MCF 10A (cell line): ENCODE measurements around the gene CYBA. TPM values are rescaled to one million over a fixed set of nuclear protein-coding genes. Genes with fewer than 3 reads are reported as not detected.
A peak's percentile ranks its signal among the peaks of the same experiment; 100 is the strongest.

Experiments used
- BruUV-seq: library from RNA; stranded (reverse); fragments of 400-500 nt; replicated peaks from 2 replicates; lab custom pipeline; 2021; lab: Mats Ljungman, UMichigan
- CTCF ChIA-PET: fragments of 300-600 bp; sonication (Branson Sonifier 250); formaldehyde crosslinking; extraction: SDS; loops from one replicate; lab custom pipeline; 2021; ENCODE audit warnings: antibody characterized with exemption, inconsistent platforms; lab: Yijun Ruan, JAX
- POLR2A ChIA-PET: fragments of 300-600, 350-650 bp; sonication (Branson Sonifier 250); formaldehyde crosslinking; extraction: SDS; loops from one replicate; lab custom pipeline; 2020; ENCODE audit warnings: antibody characterized with exemption, inconsistent platforms; lab: Yijun Ruan, JAX
- DNase-seq: peaks from one replicate; pipeline ENCODE4 v3.0.0-alpha.2; 2018; ENCODE audit not compliant: unreplicated experiment
- H3K27ac Mint-ChIP-seq: one replicate; pipeline ENCODE4 v1.8.0; 2022; ENCODE audit warnings: mild to moderate bottlenecking, low read depth, mixed read lengths; ENCODE audit not compliant: unreplicated experiment
- H3K27me3 Mint-ChIP-seq: one replicate; pipeline ENCODE4 v1.8.0; 2022; ENCODE audit warnings: mixed read lengths; ENCODE audit not compliant: insufficient read depth, unreplicated experiment
- H3K36me3 Mint-ChIP-seq: one replicate; pipeline ENCODE4 v1.8.0; 2022; ENCODE audit warnings: mild to moderate bottlenecking, moderate library complexity, mixed read lengths; ENCODE audit not compliant: insufficient read depth, unreplicated experiment
- H3K4me1 Mint-ChIP-seq: one replicate; pipeline ENCODE4 v1.8.0; 2022; ENCODE audit warnings: mixed read lengths; ENCODE audit not compliant: insufficient read depth, unreplicated experiment
- H3K4me3 Mint-ChIP-seq: one replicate; pipeline ENCODE4 v1.8.0; 2022; ENCODE audit warnings: mild to moderate bottlenecking, moderate library complexity, mixed read lengths; ENCODE audit not compliant: unreplicated experiment
- H3K9me3 Mint-ChIP-seq: one replicate; pipeline ENCODE4 v1.8.0; 2022; ENCODE audit warnings: mixed read lengths; ENCODE audit not compliant: unreplicated experiment
- intact Hi-C: fragments of 100-400 bp; cut with micrococcal nuclease; formaldehyde crosslinking; loops from 2 replicates; pipeline ENCODE4 v1.14.1; 2022
- total RNA-seq: library from RNA; stranded (reverse); gene quantifications from 2 replicates; pipeline ENCODE4 v1.2.3, GENCODE V29; 2022
- TF ChIP-seq, protein P1 (sequence below): fragments of 200-600 bp; IDR thresholded peaks from one replicate; pipeline ENCODE4 v1.8.0; 2022; ENCODE audit warnings: antibody characterized with exemption, mild to moderate bottlenecking; ENCODE audit not compliant: unreplicated experiment

CYBA gene
- total RNA-seq, 1 experiment from 2014 or later: 0.84 TPM

DNA sequence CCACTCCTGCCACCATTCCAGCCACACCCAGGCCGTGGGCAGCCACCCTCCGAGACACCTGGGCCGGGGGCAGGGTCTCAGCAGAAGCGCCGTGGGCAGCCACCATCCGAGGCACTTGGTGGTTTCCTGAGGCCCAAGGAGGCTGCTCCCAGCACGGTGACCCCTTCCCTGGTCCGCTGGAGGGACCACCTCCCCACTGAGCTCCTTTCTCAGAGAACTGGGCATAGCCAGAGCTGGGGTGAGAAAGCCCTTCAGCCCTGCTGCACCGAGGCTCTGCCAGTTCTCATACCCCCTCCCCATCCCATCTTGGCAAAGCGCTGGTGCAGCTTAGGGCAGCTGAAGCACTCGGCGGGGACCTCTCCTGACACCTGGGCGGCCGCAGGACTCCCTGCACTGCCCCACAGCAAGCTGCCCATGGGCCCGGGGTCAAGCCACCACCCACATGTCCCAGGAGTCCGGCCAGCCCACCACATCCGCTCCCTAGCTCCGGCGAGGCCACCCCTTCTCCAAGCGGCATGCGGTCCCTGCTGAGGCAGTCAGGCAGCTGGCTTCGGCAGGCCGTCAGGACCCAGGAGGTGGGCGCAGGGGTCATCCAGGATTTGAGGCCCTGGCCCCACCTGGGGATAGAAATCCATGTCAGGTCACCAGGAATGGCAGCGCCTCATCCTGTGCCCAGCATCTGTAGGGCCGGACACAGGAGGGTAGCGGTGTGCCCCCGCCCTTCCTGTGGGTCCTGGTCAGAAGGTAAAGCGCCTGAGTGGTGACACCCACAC is 1.3 kb upstream of the CYBA start:
- TF ChIP-seq, protein P1, sequence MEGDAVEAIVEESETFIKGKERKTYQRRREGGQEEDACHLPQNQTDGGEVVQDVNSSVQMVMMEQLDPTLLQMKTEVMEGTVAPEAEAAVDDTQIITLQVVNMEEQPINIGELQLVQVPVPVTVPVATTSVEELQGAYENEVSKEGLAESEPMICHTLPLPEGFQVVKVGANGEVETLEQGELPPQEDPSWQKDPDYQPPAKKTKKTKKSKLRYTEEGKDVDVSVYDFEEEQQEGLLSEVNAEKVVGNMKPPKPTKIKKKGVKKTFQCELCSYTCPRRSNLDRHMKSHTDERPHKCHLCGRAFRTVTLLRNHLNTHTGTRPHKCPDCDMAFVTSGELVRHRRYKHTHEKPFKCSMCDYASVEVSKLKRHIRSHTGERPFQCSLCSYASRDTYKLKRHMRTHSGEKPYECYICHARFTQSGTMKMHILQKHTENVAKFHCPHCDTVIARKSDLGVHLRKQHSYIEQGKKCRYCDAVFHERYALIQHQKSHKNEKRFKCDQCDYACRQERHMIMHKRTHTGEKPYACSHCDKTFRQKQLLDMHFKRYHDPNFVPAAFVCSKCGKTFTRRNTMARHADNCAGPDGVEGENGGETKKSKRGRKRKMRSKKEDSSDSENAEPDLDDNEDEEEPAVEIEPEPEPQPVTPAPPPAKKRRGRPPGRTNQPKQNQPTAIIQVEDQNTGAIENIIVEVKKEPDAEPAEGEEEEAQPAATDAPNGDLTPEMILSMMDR: no peak
- no peak for DNase-seq
- Mint-ChIP-seq H3K27me3 (no peaks in the 10 kb centered on the region), H3K4me1 (no peaks in the 10 kb centered on the region), H3K36me3 (peaks cover 12% of the 10 kb centered on the region), H3K27ac (no peak overlapping the region), H3K4me3 (no peak overlapping the region), H3K9me3 (no peaks in the 10 kb centered on the region)
- ChIA-PET CTCF (no interaction called here), POLR2A (interaction anchor here (0.7 kb wide), 1 partner anchor 34 kb away, joined by 3 read pairs; no protein-coding TSS in a partner anchor)
- intact Hi-C loops: no loop called here
- BruUV-seq: TSS peak; percentile 51

DNA sequence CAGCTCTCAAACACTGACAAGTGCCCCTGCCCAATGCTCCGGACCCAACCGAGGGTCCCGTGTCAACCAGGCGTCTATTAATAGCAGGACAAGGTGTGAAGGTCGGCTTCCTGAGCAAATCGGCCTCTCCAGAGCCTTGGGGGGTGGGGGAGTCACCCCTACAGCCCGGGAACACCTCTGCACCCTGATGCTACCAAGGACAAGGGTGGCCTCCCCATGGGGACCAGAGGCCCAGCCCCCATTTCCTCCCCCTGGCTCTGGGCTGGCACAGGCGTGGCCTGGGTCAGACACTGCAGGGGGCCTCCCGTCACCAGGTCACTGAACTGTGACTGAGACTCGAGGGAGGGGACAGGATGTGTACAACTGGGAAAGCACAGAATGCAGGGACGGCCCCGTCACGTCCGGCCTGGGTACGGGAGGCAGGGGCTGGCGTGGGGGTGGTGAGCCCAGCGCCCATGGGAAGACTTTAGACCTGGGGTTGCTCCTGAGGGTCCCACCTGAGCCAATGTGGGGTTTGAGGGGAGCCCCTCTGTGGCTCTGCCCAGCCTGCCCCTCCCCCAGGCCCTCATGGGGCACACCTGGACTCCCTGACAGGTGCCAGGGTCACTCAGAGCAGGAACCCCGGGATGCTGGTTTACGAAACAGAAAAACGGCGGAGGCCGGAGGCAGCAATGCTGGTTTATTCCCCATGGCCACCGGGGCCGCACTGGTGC is 579 bp upstream of the CYBA start:
- CTCF ChIA-PET: no interaction called here
- no peaks in the 10 kb centered on the region for H3K9me3 Mint-ChIP-seq
- intact Hi-C loops: no loop called here
- H3K36me3 Mint-ChIP-seq: peaks cover 5% of the 10 kb centered on the region
- BruUV-seq: no TSS peak
- no peaks in the 10 kb centered on the region for H3K4me1 Mint-ChIP-seq
- TF ChIP-seq, protein P1: no peak
- no peaks in the 10 kb centered on the region for H3K27me3 Mint-ChIP-seq
- POLR2A ChIA-PET: no interaction called here
- H3K4me3 Mint-ChIP-seq: no peak overlapping the region
- no peak for DNase-seq
- H3K27ac Mint-ChIP-seq: no peak overlapping the region

DNA sequence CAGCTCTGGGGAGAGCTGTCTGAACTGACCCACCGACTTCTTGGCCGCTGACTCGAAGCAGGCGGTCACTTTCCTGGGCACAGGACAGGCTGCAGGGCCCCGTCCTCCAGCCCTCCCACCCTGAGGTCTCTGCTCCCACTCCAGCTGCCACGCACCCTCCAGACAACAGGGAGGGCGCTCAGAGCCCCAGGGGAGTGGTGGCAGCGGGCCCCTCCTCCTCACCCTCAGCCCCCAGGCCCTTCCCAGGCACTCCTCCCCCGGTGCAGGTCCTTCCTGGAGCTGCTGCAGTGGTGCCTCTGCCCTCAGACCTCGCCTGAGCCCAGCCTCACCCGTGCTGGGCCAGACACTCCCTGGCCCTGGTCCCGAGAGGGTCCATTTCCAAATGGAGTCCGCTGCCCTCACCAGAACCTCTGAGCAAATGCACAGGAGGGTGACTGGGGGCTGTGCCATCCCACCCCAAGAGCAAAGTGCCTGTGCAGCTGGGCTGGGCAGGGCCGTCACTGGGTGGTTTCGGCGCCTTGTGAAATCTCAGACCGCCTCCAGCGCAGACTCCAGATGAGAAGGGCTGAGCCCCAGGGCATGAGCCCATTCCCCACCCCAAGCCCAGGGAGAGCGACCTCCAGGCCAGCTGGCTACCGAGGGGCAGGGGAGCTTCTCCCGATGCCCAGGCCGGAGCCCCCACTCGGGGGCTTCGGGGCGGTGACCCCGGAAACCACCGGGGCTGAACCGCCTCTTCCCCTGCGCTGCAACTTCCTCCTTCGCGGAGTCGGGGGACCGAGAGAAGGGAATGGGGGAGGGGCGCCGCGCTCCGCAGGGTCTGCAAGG is 717 bp downstream of the CYBA start:
- ChIA-PET POLR2A (interaction anchor here (0.7 to 0.9 kb wide), 2 partner anchors 11 to 13 kb away, joined by 3 read pairs; partner anchors contain the start of gene MVD), CTCF (no interaction called here)
- Mint-ChIP-seq H3K27me3 (no peaks in the 10 kb centered on the region), H3K36me3 (peaks cover 5% of the 10 kb centered on the region), H3K4me3 (no peak overlapping the region), H3K27ac (no peak overlapping the region), H3K4me1 (no peaks in the 10 kb centered on the region), H3K9me3 (no peaks in the 10 kb centered on the region)
- intact Hi-C loops: no loop called here
- TF ChIP-seq, protein P1: no peak
- DNase-seq: no peak
- BruUV-seq: no TSS peak
